ENCODE results near the gene SYK.

DNA sequence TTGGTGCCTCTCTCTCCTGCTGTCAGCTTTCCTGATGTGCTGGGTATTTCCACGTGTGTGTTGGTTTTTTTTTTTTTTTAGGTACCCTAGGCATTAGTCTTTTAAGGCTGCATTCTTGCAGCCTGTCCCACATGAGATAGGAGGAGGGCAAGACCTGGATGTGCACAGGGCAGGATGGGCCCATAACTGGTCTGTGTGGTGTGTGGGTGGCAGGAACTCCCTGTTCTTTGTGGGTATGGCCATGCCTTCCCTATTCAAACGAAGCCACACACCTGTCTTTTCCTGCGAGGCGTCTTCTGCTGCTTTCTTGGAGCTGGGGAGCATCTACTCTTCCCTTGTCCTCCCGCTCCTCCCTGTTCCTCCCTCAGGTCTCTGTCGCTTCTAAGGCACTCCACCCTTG, 6.8 kb downstream of the SYK start:
- TF ChIP-seq, protein P1, sequence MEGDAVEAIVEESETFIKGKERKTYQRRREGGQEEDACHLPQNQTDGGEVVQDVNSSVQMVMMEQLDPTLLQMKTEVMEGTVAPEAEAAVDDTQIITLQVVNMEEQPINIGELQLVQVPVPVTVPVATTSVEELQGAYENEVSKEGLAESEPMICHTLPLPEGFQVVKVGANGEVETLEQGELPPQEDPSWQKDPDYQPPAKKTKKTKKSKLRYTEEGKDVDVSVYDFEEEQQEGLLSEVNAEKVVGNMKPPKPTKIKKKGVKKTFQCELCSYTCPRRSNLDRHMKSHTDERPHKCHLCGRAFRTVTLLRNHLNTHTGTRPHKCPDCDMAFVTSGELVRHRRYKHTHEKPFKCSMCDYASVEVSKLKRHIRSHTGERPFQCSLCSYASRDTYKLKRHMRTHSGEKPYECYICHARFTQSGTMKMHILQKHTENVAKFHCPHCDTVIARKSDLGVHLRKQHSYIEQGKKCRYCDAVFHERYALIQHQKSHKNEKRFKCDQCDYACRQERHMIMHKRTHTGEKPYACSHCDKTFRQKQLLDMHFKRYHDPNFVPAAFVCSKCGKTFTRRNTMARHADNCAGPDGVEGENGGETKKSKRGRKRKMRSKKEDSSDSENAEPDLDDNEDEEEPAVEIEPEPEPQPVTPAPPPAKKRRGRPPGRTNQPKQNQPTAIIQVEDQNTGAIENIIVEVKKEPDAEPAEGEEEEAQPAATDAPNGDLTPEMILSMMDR (conservative IDR thresholded peaks at IDR 0.05; ENCODE audit: low read depth, low read length): no peak
- no peak for TF ChIP-seq FOS (IDR thresholded peaks at IDR 0.05; ENCODE audit: low read depth, low read length)
- no peak for TF ChIP-seq MAFK (IDR thresholded peaks at IDR 0.05; ENCODE audit: low read depth, low read length)
- TF ChIP-seq POLR2A (IDR thresholded peaks at IDR 0.05; ENCODE audit: low read depth, low read length): no peak
- TF ChIP-seq RCOR1 (IDR thresholded peaks at IDR 0.05; ENCODE audit: insufficient replicate concordance, low read length): no peak
- TF ChIP-seq CEBPB (IDR thresholded peaks at IDR 0.05; ENCODE audit: low read depth, low read length): no peak
- no peak for TF ChIP-seq ELK1 (IDR thresholded peaks at IDR 0.05; ENCODE audit: borderline replicate concordance, low read depth, low read length)
